Activated CD4-positive, alpha-beta memory T cell treated with anti-CD3 and anti-CD28 coated beads for 36 hours (primary cell): ENCODE data around the gene CYP4F8. TPM values are rescaled to one million over a fixed set of nuclear protein-coding genes. Genes with fewer than 3 reads are reported as not detected.

Source experiments
- total RNA-seq, 2 experiments: library from RNA; stranded (reverse); gene quantifications; one replicate each; pipeline ENCODE4 v1.2.3, GENCODE V29; 2021

Gene CYP4F8
- total RNA-seq, 2 experiments from 2014 or later, result not detected

Other genes starting within 250 kb of the CYP4F8 start
- 10 to 100 TPM; 31.5 to 37.2 TPM for gene AKAP8, start 235.4 kb upstream of the CYP4F8 start, total RNA-seq
- 100 to 1,000 TPM in 1 of 2 experiments, 10 to 100 TPM in 1; 94.2 to 100 TPM for gene AKAP8L, start 196.2 kb upstream of the CYP4F8 start, total RNA-seq
- gene WIZ, start 165.3 kb upstream of the CYP4F8 start, total RNA-seq, result 10 to 100 TPM; 18.2 to 21.4 TPM
- gene RASAL3, start 150.7 kb upstream of the CYP4F8 start, total RNA-seq, result 100 to 1,000 TPM; 125 to 130 TPM
- gene PGLYRP2, start 135.7 kb upstream of the CYP4F8 start, total RNA-seq, result under 1 TPM in 1 of 2 experiments, not detected in 1; 0.24 TPM
- gene CYP4F22, start 106.7 kb upstream of the CYP4F8 start, total RNA-seq, result under 1 TPM; 0.50 to 0.56 TPM
- gene CYP4F3, start 25.7 kb downstream of the CYP4F8 start, total RNA-seq, result not detected
- under 1 TPM in 1 of 2 experiments, not detected in 1; 0.41 TPM for gene CYP4F12, start 57.9 kb downstream of the CYP4F8 start, total RNA-seq
- gene OR10H2, start 112.8 kb downstream of the CYP4F8 start, total RNA-seq, result not detected
- gene OR10H3, start 122.8 kb downstream of the CYP4F8 start, total RNA-seq, result not detected
- not detected for gene OR10H5, start 172.4 kb downstream of the CYP4F8 start, total RNA-seq
- gene OR10H1, start 200.4 kb downstream of the CYP4F8 start, total RNA-seq, result not detected